ENCODE measurements around the gene C1orf21. TPM values are rescaled to one million over a fixed set of nuclear protein-coding genes. Genes with fewer than 3 reads are reported as not detected.

The C1orf21 gene
- total and polyA plus RNA-seq, 7 experiments from 2014 or later = 0.46 to 8.5 (median 1.7) TPM; not detected in 2

GRCh38 chr1:184625271-184625670 lies 238.4 kb downstream of the C1orf21 start:
- H3K27ac ChIP-seq (ENCODE audit: low read depth, low read length) = no peak overlapping the region
- Mint-ChIP-seq H3K27ac (no peak overlapping the region), H3K36me3 (no peaks in the 10 kb centered on the region), H3K27me3 (peaks cover 0 to 9% (median 3%) of the 10 kb centered on the region in 5 donors), H3K4me3 (no peak overlapping the region), H3K9me3 (no peaks in the 10 kb centered on the region), H3K4me1 (no peaks in the 10 kb centered on the region)
- ChIA-PET CTCF (no interaction called here), POLR2A (no interaction called here)
- H3K4me3 ChIP-seq (ENCODE audit: low read length) = no peak overlapping the region
- no peaks in the 10 kb centered on the region for H3K9me3 ChIP-seq (ENCODE audit: control insufficient read depth in 2 of 3, low read length in 3 of 3)
- no peak for DNase-seq
- no peak for ATAC-seq
- H3K36me3 ChIP-seq (ENCODE audit: control insufficient read depth in 2 of 3, insufficient read depth in 3 of 3, low read length in 3 of 3) = no peaks in the 10 kb centered on the region
- intact Hi-C loops (cut with micrococcal nuclease) = no loop called here
- H3K27me3 ChIP-seq (ENCODE audit: control insufficient read depth in 2 of 2, insufficient read depth in 2 of 2, low read length in 2 of 2) = no peaks in the 10 kb centered on the region
- H3K4me1 ChIP-seq (ENCODE audit: control insufficient read depth in 2 of 2, insufficient read depth in 2 of 2, low read length in 2 of 2) = no peaks in the 10 kb centered on the region

- H3K27me3 Mint-ChIP-seq = peaks cover 0 to 9% (median 3%) of the 10 kb centered on the region in 5 donors
- no peaks in the 10 kb centered on the region for H3K27me3 ChIP-seq (ENCODE audit: control insufficient read depth in 2 of 2, insufficient read depth in 2 of 2, low read length in 2 of 2)
- H3K36me3 Mint-ChIP-seq = no peaks in the 10 kb centered on the region
- no peaks in the 10 kb centered on the region for H3K4me1 Mint-ChIP-seq
- no peak overlapping the region for H3K27ac Mint-ChIP-seq
- intact Hi-C loops (cut with micrococcal nuclease) = no loop called here
- CTCF ChIA-PET = no interaction called here
- no peaks in the 10 kb centered on the region for H3K9me3 Mint-ChIP-seq
- no peaks in the 10 kb centered on the region for H3K9me3 ChIP-seq (ENCODE audit: control insufficient read depth in 2 of 3, low read length in 3 of 3)
- POLR2A ChIA-PET = no interaction called here
- H3K4me3 Mint-ChIP-seq = no peak overlapping the region
- H3K36me3 ChIP-seq (ENCODE audit: control insufficient read depth in 2 of 3, insufficient read depth in 3 of 3, low read length in 3 of 3) = no peaks in the 10 kb centered on the region
- ATAC-seq = peak; percentile 29
- H3K4me1 ChIP-seq (ENCODE audit: control insufficient read depth in 2 of 2, insufficient read depth in 2 of 2, low read length in 2 of 2) = no peaks in the 10 kb centered on the region
- no peak overlapping the region for H3K4me3 ChIP-seq (ENCODE audit: low read length)
- no peak for DNase-seq
- no peak overlapping the region for H3K27ac ChIP-seq (ENCODE audit: low read depth, low read length)
Measured at GRCh38 chr1:184626076-184627006, 239.5 kb downstream of the C1orf21 start.

- Histone ChIP-seq H3K4me3 (ENCODE audit: low read length) (no peak overlapping the region), H3K27ac (ENCODE audit: low read depth, low read length) (no peak overlapping the region), H3K27me3 (ENCODE audit: control insufficient read depth in 2 of 2, insufficient read depth in 2 of 2, low read length in 2 of 2) (no peaks in the 10 kb centered on the region), H3K9me3 (ENCODE audit: control insufficient read depth in 2 of 3, low read length in 3 of 3) (no peaks in the 10 kb centered on the region), H3K4me1 (ENCODE audit: control insufficient read depth in 2 of 2, insufficient read depth in 2 of 2, low read length in 2 of 2) (no peaks in the 10 kb centered on the region), H3K36me3 (ENCODE audit: control insufficient read depth in 2 of 3, insufficient read depth in 3 of 3, low read length in 3 of 3) (no peaks in the 10 kb centered on the region)
- ChIA-PET CTCF (no interaction called here), POLR2A (no interaction called here)
- ATAC-seq = no peak
- intact Hi-C loops (cut with micrococcal nuclease) = no loop called here
- no peak for DNase-seq
- Mint-ChIP-seq H3K9me3 (no peaks in the 10 kb centered on the region), H3K27me3 (peaks cover 0 to 9% (median 3%) of the 10 kb centered on the region in 5 donors), H3K36me3 (no peaks in the 10 kb centered on the region), H3K4me3 (no peak overlapping the region), H3K27ac (no peak overlapping the region), H3K4me1 (no peaks in the 10 kb centered on the region)
Measured at GRCh38 chr1:184627007-184627341, 240.1 kb downstream of the C1orf21 start.

- no peaks in the 10 kb centered on the region for H3K27me3 ChIP-seq (ENCODE audit: control insufficient read depth in 2 of 2, insufficient read depth in 2 of 2, low read length in 2 of 2)
- Mint-ChIP-seq H3K27me3 (peaks cover 0 to 9% (median 3%) of the 10 kb centered on the region in 5 donors), H3K9me3 (no peaks in the 10 kb centered on the region), H3K27ac (no peak overlapping the region), H3K36me3 (no peaks in the 10 kb centered on the region), H3K4me1 (no peaks in the 10 kb centered on the region), H3K4me3 (no peak overlapping the region)
- CTCF ChIA-PET = interaction anchor here (0.6 kb wide), 1 partner anchor 1404 kb away, joined by 3 read pairs; no protein-coding TSS in a partner anchor
- no peaks in the 10 kb centered on the region for H3K4me1 ChIP-seq (ENCODE audit: control insufficient read depth in 2 of 2, insufficient read depth in 2 of 2, low read length in 2 of 2)
- H3K9me3 ChIP-seq (ENCODE audit: control insufficient read depth in 2 of 3, low read length in 3 of 3) = no peaks in the 10 kb centered on the region
- DNase-seq (no peak), ATAC-seq (peak; percentile 43)
- no peaks in the 10 kb centered on the region for H3K36me3 ChIP-seq (ENCODE audit: control insufficient read depth in 2 of 3, insufficient read depth in 3 of 3, low read length in 3 of 3)
- POLR2A ChIA-PET = no interaction called here
- no peak overlapping the region for H3K27ac ChIP-seq (ENCODE audit: low read depth, low read length)
- intact Hi-C loops (cut with micrococcal nuclease) = no loop called here
- no peak overlapping the region for H3K4me3 ChIP-seq (ENCODE audit: low read length)
Measured at GRCh38 chr1:184629266-184629665, 242.4 kb downstream of the C1orf21 start.

- no peak for ATAC-seq
- no peaks in the 10 kb centered on the region for H3K9me3 ChIP-seq (ENCODE audit: control insufficient read depth in 2 of 3, low read length in 3 of 3)
- no peak for DNase-seq
- H3K27me3 Mint-ChIP-seq = peaks cover 0 to 14% (median 0%) of the 10 kb centered on the region in 5 donors
- peaks cover 0 to 3% (median 0%) of the 10 kb centered on the region in 11 donors for H3K9me3 Mint-ChIP-seq
- H3K4me3 ChIP-seq (ENCODE audit: low read length) = no peak overlapping the region
- no peak overlapping the region for H3K4me3 Mint-ChIP-seq
- ChIA-PET POLR2A (interaction anchor here (0.5 kb wide), 1 partner anchor 135 kb away, joined by 3 read pairs; no protein-coding TSS in a partner anchor), CTCF (no interaction called here)
- intact Hi-C loops (cut with micrococcal nuclease) = no loop called here
- no peaks in the 10 kb centered on the region for H3K4me1 ChIP-seq (ENCODE audit: control insufficient read depth in 2 of 2, insufficient read depth in 2 of 2, low read length in 2 of 2)
- no peak overlapping the region for H3K27ac ChIP-seq (ENCODE audit: low read depth, low read length)
- no peaks in the 10 kb centered on the region for H3K27me3 ChIP-seq (ENCODE audit: control insufficient read depth in 2 of 2, insufficient read depth in 2 of 2, low read length in 2 of 2)
- H3K36me3 ChIP-seq (ENCODE audit: control insufficient read depth in 2 of 3, insufficient read depth in 3 of 3, low read length in 3 of 3) = no peaks in the 10 kb centered on the region
- H3K27ac Mint-ChIP-seq = no peak overlapping the region
- H3K36me3 Mint-ChIP-seq = no peaks in the 10 kb centered on the region
- H3K4me1 Mint-ChIP-seq = no peaks in the 10 kb centered on the region
Measured at GRCh38 chr1:184630679-184631060, 243.8 kb downstream of the C1orf21 start.

GRCh38 chr1:184632415-184633175 lies 245.8 kb downstream of the C1orf21 start:
- no peaks in the 10 kb centered on the region for H3K36me3 ChIP-seq (ENCODE audit: control insufficient read depth in 2 of 3, insufficient read depth in 3 of 3, low read length in 3 of 3)
- ATAC-seq (no peak), DNase-seq (no peak)
- Mint-ChIP-seq H3K27ac (no peak overlapping the region), H3K27me3 (peaks cover 0 to 5% (median 5%) of the 10 kb centered on the region in 5 donors), H3K4me3 (no peak overlapping the region), H3K9me3 (peaks cover 0 to 3% (median 0%) of the 10 kb centered on the region in 11 donors), H3K36me3 (no peaks in the 10 kb centered on the region), H3K4me1 (no peaks in the 10 kb centered on the region)
- no peaks in the 10 kb centered on the region for H3K9me3 ChIP-seq (ENCODE audit: control insufficient read depth in 2 of 3, low read length in 3 of 3)
- ChIA-PET POLR2A (no interaction called here), CTCF (no interaction called here)
- intact Hi-C loops (cut with micrococcal nuclease) = no loop called here
- H3K4me1 ChIP-seq (ENCODE audit: control insufficient read depth in 2 of 2, insufficient read depth in 2 of 2, low read length in 2 of 2) = no peaks in the 10 kb centered on the region
- no peaks in the 10 kb centered on the region for H3K27me3 ChIP-seq (ENCODE audit: control insufficient read depth in 2 of 2, insufficient read depth in 2 of 2, low read length in 2 of 2)
- no peak overlapping the region for H3K27ac ChIP-seq (ENCODE audit: low read depth, low read length)
- no peak overlapping the region for H3K4me3 ChIP-seq (ENCODE audit: low read length)
